K562 (cell line): ENCODE results near the gene TM9SF3. TPM values are rescaled to one million over a fixed set of nuclear protein-coding genes. Genes with fewer than 3 reads are reported as not detected.
A peak's percentile ranks its signal among the peaks of the same experiment; 100 is the strongest.

Experiments
- ASH1L ChIP-seq: fragments of 450-650 bp; IDR thresholded peaks from 2 replicates; pipeline ENCODE4 v1.6.1; 2018; ENCODE audit warnings: borderline replicate concordance, mild to moderate bottlenecking, low read depth; ENCODE audit not compliant: partially characterized antibody
- ESRRA ChIP-seq: fragments of 450-650 bp; IDR thresholded peaks from 2 replicates; pipeline ENCODE4 v1.6.1; 2014; ENCODE audit warnings: low read depth, mild to moderate bottlenecking, moderate library complexity, borderline replicate concordance
- FOXA3 ChIP-seq, 2 experiments: fragments of 450-650 bp in 1 of 2; sonication (generic) in 1 of 2; formaldehyde crosslinking; IDR thresholded peaks in 1 of 2; conservative IDR thresholded peaks in 1 of 2; 2 replicates each; pipeline versions ENCODE4 v1.4.0 to v1.8.0; 2020 to 2022; ENCODE audit warnings: mild to moderate bottlenecking in 2 of 2, missing genetic modification reagents in 1 of 2
- HMGN3 ChIP-seq: IDR thresholded peaks from 2 replicates; pipeline ENCODE4 v1.6.1; 2011; ENCODE audit warnings: borderline replicate concordance, low read depth, mild to moderate bottlenecking, mixed read lengths, low read length; ENCODE audit not compliant: insufficient read length; ENCODE audit errors: extremely low read depth
- ID3 ChIP-seq, 2 experiments: fragments of 250-450 bp in 1 of 2; fragments of 450-650 bp in 1 of 2; sonication (Bioruptor Pico) in 1 of 2; IDR thresholded peaks; 2 replicates each; pipeline versions ENCODE4 v1.6.1 to v1.8.0; 2016 to 2021; ENCODE audit warnings: mild to moderate bottlenecking in 2 of 2, moderate library complexity in 2 of 2, missing compliant biosample characterization in 1 of 2, missing genetic modification characterization in 1 of 2
- KAT8 ChIP-seq: fragments of 450-650 bp; IDR thresholded peaks from 2 replicates; pipeline ENCODE4 v1.6.1; 2016; ENCODE audit warnings: low read depth, mild to moderate bottlenecking
- KHSRP ChIP-seq: fragments of 450-650 bp; IDR thresholded peaks from 2 replicates; pipeline ENCODE4 v1.6.1; 2017
- RBM22 ChIP-seq: fragments of 200-400 bp; formaldehyde crosslinking; IDR thresholded peaks from 2 replicates; pipeline ENCODE4 v1.6.1; 2018; ENCODE audit warnings: low read length, low read depth; ENCODE audit not compliant: poor library complexity, severe bottlenecking
- RFX5 ChIP-seq: IDR thresholded peaks from 2 replicates; pipeline ENCODE4 v1.6.1; 2011; ENCODE audit warnings: low read depth, mild to moderate bottlenecking, improper control_type of control experiment, low read length
- TGIF2 ChIP-seq: sonication (generic); formaldehyde crosslinking; IDR thresholded peaks from 2 replicates; pipeline ENCODE4 v1.8.1; 2022; ENCODE audit warnings: mild to moderate bottlenecking, missing genetic modification reagents, moderate library complexity
- THRA ChIP-seq: fragments of 450-650 bp; IDR thresholded peaks from 2 replicates; pipeline ENCODE4 v1.6.1; 2017; ENCODE audit warnings: mild to moderate bottlenecking, moderate library complexity
- THRB ChIP-seq: fragments of 450-650 bp; formaldehyde crosslinking; conservative IDR thresholded peaks from 2 replicates; pipeline ENCODE4 v1.4.0; 2022; ENCODE audit warnings: mild to moderate bottlenecking, missing genetic modification characterization
- ZBTB17 ChIP-seq: fragments of 450-650 bp; formaldehyde crosslinking; IDR thresholded peaks from 2 replicates; pipeline ENCODE4 v1.4.0; 2020; ENCODE audit warnings: mild to moderate bottlenecking
- ZNF518B ChIP-seq: fragments of 250-450 bp; sonication (Bioruptor Pico); IDR thresholded peaks from 2 replicates; pipeline ENCODE4 v1.5.0; 2021; ENCODE audit warnings: mild to moderate bottlenecking, moderate library complexity
- ZNF584 ChIP-seq: fragments of 200-800 bp; sonication (Bioruptor generic); IDR thresholded peaks from 2 replicates; pipeline ENCODE4 v1.6.1; 2016; ENCODE audit warnings: low read depth, mild to moderate bottlenecking, missing genetic modification characterization, missing compliant biosample characterization
- polyA plus RNA-seq, 8 experiments: library from polyadenylated mRNA; depleted of rRNA in 4 of 8; stranded (reverse) in 5 of 8; unstranded in 3 of 8; fragments of >200 nt; fragmentation: Nextera tagmentation in 2 of 8; fragmentation: Illumina TruSeq in 1 of 8; extraction: Ambion mirVana in 2 of 8; extraction: Trizol in 1 of 8; gene quantifications; 2 replicates each; pipeline versions ENCODE4 v1.2.1 to v1.2.3, GENCODE V29; 2011 to 2014; ENCODE audit warnings: inconsistent platforms in 1 of 8, missing spikeins in 1 of 8
- total RNA-seq, 7 experiments: library from RNA; depleted of rRNA in 6 of 7; stranded (reverse); fragments of >200 nt in 6 of 7; fragmentation: Illumina TruSeq in 2 of 7; extraction: Trizol in 2 of 7; gene quantifications; 2 replicates each; pipeline versions ENCODE4 v1.2.1 to v1.2.3, GENCODE V29; 2011 to 2021; ENCODE audit warnings: low replicate concordance in 1 of 7
- TF ChIP-seq, protein P1 (sequence below): fragments of 250-450 bp; sonication (Bioruptor Pico); IDR thresholded peaks from 2 replicates; pipeline ENCODE4 v1.8.0; 2022; ENCODE audit warnings: inconsistent platforms, mild to moderate bottlenecking, moderate library complexity, borderline replicate concordance
- TF ChIP-seq, protein P2 (sequence below): fragments of 250-450 bp; sonication (Bioruptor Pico); IDR thresholded peaks from 2 replicates; pipeline ENCODE4 v1.8.0; 2021; ENCODE audit warnings: moderate library complexity, mild to moderate bottlenecking, inconsistent platforms

TM9SF3 gene
- total and polyA plus RNA-seq, 9 of the 15 experiments (the other 6 are each of a cell fraction or from before 2014, with no cell fraction given): 16.1 to 63.1 (median 34.9) TPM

DNA sequence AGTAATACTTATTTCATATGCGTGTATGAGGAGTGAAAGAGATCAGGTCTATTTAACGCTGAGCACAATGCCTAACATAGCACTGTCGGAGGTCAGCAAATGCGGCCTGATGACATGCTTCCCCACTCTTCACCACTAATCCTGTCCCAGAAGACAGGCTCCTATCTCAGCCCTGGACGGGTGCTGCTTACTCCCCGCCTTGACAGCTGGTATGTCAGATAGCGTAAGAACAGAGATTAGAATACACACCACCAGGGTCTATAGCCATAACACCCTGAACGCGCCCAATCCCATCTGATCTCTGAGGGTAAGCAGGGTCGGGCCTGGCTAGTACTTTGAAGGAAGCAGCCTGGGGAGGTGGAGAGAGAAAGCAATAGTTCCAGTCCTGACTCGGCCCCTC, 32.3 kb upstream of the TM9SF3 start (continued):
- TF ChIP-seq ZNF518B: no peak
- TF ChIP-seq ID3 (CRISPR knock-in tag; IDR thresholded peaks at IDR 0.05): no peak
- TF ChIP-seq ID3 (tag; IDR thresholded peaks at IDR 0.05): peak; percentile 74; the same call in 1 of the 2 replicates
- TF ChIP-seq ZBTB17 (CRISPR knock-in tag): 0 out of 2 replicates have a peak, but pooled peaks have one; percentile 39
- peak; percentile 64 for TF ChIP-seq KHSRP
- TF ChIP-seq ZNF584 (CRISPR knock-in tag): peak; percentile 47; the same call in 1 of the 2 replicates
- TF ChIP-seq FOXA3 (CRISPR knock-in tag; conservative IDR thresholded peaks at IDR 0.05 in 1 of 2, IDR thresholded peaks at IDR 0.05 in 1 of 2): no peak
- no peak for TF ChIP-seq THRA
- TF ChIP-seq ESRRA: peak; percentile 30; the same call in 1 of the 2 replicates
- TF ChIP-seq HMGN3: peak; percentile 31
- no peak for TF ChIP-seq RBM22
- TF ChIP-seq THRB (CRISPR knock-in tag): no peak
- TF ChIP-seq KAT8: no peak
- TF ChIP-seq RFX5: no peak
- TF ChIP-seq TGIF2 (CRISPR knock-in tag): no peak
- TF ChIP-seq, protein P1, sequence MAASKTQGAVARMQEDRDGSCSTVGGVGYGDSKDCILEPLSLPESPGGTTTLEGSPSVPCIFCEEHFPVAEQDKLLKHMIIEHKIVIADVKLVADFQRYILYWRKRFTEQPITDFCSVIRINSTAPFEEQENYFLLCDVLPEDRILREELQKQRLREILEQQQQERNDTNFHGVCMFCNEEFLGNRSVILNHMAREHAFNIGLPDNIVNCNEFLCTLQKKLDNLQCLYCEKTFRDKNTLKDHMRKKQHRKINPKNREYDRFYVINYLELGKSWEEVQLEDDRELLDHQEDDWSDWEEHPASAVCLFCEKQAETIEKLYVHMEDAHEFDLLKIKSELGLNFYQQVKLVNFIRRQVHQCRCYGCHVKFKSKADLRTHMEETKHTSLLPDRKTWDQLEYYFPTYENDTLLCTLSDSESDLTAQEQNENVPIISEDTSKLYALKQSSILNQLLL (CRISPR knock-in tag): no peak
- TF ChIP-seq, protein P2, sequence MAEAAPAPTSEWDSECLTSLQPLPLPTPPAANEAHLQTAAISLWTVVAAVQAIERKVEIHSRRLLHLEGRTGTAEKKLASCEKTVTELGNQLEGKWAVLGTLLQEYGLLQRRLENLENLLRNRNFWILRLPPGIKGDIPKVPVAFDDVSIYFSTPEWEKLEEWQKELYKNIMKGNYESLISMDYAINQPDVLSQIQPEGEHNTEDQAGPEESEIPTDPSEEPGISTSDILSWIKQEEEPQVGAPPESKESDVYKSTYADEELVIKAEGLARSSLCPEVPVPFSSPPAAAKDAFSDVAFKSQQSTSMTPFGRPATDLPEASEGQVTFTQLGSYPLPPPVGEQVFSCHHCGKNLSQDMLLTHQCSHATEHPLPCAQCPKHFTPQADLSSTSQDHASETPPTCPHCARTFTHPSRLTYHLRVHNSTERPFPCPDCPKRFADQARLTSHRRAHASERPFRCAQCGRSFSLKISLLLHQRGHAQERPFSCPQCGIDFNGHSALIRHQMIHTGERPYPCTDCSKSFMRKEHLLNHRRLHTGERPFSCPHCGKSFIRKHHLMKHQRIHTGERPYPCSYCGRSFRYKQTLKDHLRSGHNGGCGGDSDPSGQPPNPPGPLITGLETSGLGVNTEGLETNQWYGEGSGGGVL: no peak
- no peak for TF ChIP-seq ASH1L
